Urinary bladder (tissue), 4 donors: ENCODE results near the gene DCDC2. TPM values are rescaled to one million over a fixed set of nuclear protein-coding genes. Genes with fewer than 3 reads are reported as not detected.

ENCODE experiments used
- DNase-seq: peaks from one replicate; pipeline ENCODE4 v3.0.0-alpha.2; 2015; ENCODE audit errors: extremely low spot score
- H3K27ac ChIP-seq: one replicate; pipeline ENCODE4 v1.5.1; 2013; ENCODE audit warnings: low read depth, mild to moderate bottlenecking, moderate library complexity
- H3K36me3 ChIP-seq: one replicate; pipeline ENCODE4 v1.6.1; 2013; ENCODE audit warnings: mild to moderate bottlenecking, moderate library complexity; ENCODE audit not compliant: insufficient read depth
- H3K4me1 ChIP-seq: one replicate; pipeline ENCODE4 v1.6.1; 2013; ENCODE audit warnings: mild to moderate bottlenecking, moderate library complexity; ENCODE audit not compliant: insufficient read depth
- H3K4me3 ChIP-seq: one replicate; pipeline ENCODE4 v1.5.1; 2013; ENCODE audit warnings: low read depth, low read length
- WGBS: extraction: QIAGEN DNeasy Blood & Tissue Kit; methylation state at CpG from one replicate; pipeline ENCODE4 v1.1.7; 2013; 5-methylcytosine and 5-hydroxymethylcytosine counted together
- polyA plus RNA-seq: library from polyadenylated mRNA; stranded (reverse); fragments of 200-250 nt; gene quantifications from one replicate; pipeline ENCODE4 v1.2.3, GENCODE V29; 2013
- total RNA-seq: library from RNA; depleted of rRNA; stranded (reverse); fragments of >200 nt; gene quantifications from one replicate; pipeline ENCODE4 v1.2.3, GENCODE V29; 2014
- donor health status: healthy with polysubstance abuse.
- donor health status: healthy.

Gene DCDC2
- total and polyA plus RNA-seq, 2 donors, result 0.23 to 4.3 TPM

- 55% methylated on average over 12 of the region's 12 CpGs for WGBS
- H3K27ac ChIP-seq, result no peak overlapping the region
- H3K4me1 ChIP-seq, result no peaks in the 10 kb centered on the region
- H3K4me3 ChIP-seq, result no peak overlapping the region
- no peaks in the 10 kb centered on the region for H3K36me3 ChIP-seq
- no peak for DNase-seq
Observed at GRCh38 chr6:24358219-24358821, 461 bp upstream of the DCDC2 start.

- Histone ChIP-seq H3K27ac (no peak overlapping the region), H3K4me1 (no peaks in the 10 kb centered on the region), H3K36me3 (no peaks in the 10 kb centered on the region), H3K4me3 (no peak overlapping the region)
- DNase-seq, result no peak
- WGBS, result 55% methylated on average over 5 of the region's 5 CpGs
Observed at GRCh38 chr6:24356310-24356973, 1.4 kb downstream of the DCDC2 start.

GRCh38 chr6:24355393-24355792, 2.5 kb downstream of the DCDC2 start:
- no peak for DNase-seq
- WGBS, result 63% methylated on average over 4 of the region's 4 CpGs
- H3K4me1 ChIP-seq, result no peaks in the 10 kb centered on the region

GRCh38 chr6:24353861-24354260, 4.0 kb downstream of the DCDC2 start:
- no peak for DNase-seq
- Histone ChIP-seq H3K4me3 (no peak overlapping the region), H3K27ac (no peak overlapping the region), H3K4me1 (no peaks in the 10 kb centered on the region), H3K36me3 (no peaks in the 10 kb centered on the region)
- WGBS, result 57% methylated on average over 1 of the region's 1 CpG

More at GRCh38 chr6:24355393-24355792, 2.5 kb downstream of the DCDC2 start:
- Histone ChIP-seq H3K4me3 (no peak overlapping the region), H3K36me3 (no peaks in the 10 kb centered on the region), H3K27ac (no peak overlapping the region)

- no peak overlapping the region for H3K4me3 ChIP-seq
- H3K27ac ChIP-seq, result no peak overlapping the region
- DNase-seq, result no peak
- 95% methylated on average over 1 of the region's 1 CpG for WGBS
- H3K4me1 ChIP-seq, result no peaks in the 10 kb centered on the region
- no peaks in the 10 kb centered on the region for H3K36me3 ChIP-seq
Observed at GRCh38 chr6:24352434-24352833, 5.4 kb downstream of the DCDC2 start.

GRCh38 chr6:24344976-24345375, 12.9 kb downstream of the DCDC2 start:
- Histone ChIP-seq H3K4me3 (no peak overlapping the region), H3K27ac (no peak overlapping the region), H3K4me1 (no peaks in the 10 kb centered on the region), H3K36me3 (no peaks in the 10 kb centered on the region)
- no peak for DNase-seq
- WGBS, result 70% methylated on average over 3 of the region's 3 CpGs

GRCh38 chr6:24340998-24341938, 16.6 kb downstream of the DCDC2 start:
- Histone ChIP-seq H3K36me3 (no peaks in the 10 kb centered on the region), H3K4me1 (no peaks in the 10 kb centered on the region), H3K4me3 (no peak overlapping the region), H3K27ac (no peak overlapping the region)
- peak; percentile 51 for DNase-seq
- 79% methylated on average over 6 of the region's 6 CpGs for WGBS

- Histone ChIP-seq H3K4me1 (no peaks in the 10 kb centered on the region), H3K4me3 (no peak overlapping the region), H3K27ac (no peak overlapping the region), H3K36me3 (no peaks in the 10 kb centered on the region)
- DNase-seq, result no peak
- 61% methylated on average over 3 of the region's 3 CpGs for WGBS
Observed at GRCh38 chr6:24339932-24340331, 17.9 kb downstream of the DCDC2 start.

- no peaks in the 10 kb centered on the region for H3K36me3 ChIP-seq
- DNase-seq, result no peak
- WGBS, result 92% methylated on average over 2 of the region's 2 CpGs
- no peak overlapping the region for H3K4me3 ChIP-seq
- H3K27ac ChIP-seq, result no peak overlapping the region
- no peaks in the 10 kb centered on the region for H3K4me1 ChIP-seq
Observed at GRCh38 chr6:24334285-24334684, 23.6 kb downstream of the DCDC2 start.

GRCh38 chr6:24332317-24332716, 25.5 kb downstream of the DCDC2 start:
- H3K4me3 ChIP-seq, result no peak overlapping the region
- DNase-seq, result no peak
- H3K27ac ChIP-seq, result no peak overlapping the region
- 66% methylated on average over 2 of the region's 2 CpGs for WGBS
- no peaks in the 10 kb centered on the region for H3K36me3 ChIP-seq
- H3K4me1 ChIP-seq, result no peaks in the 10 kb centered on the region

GRCh38 chr6:24330137-24330732, 27.6 kb downstream of the DCDC2 start:
- 44% methylated on average over 4 of the region's 4 CpGs for WGBS
- Histone ChIP-seq H3K4me3 (no peak overlapping the region), H3K27ac (no peak overlapping the region), H3K4me1 (no peaks in the 10 kb centered on the region), H3K36me3 (no peaks in the 10 kb centered on the region)
- DNase-seq, result no peak

GRCh38 chr6:24329451-24329850, 28.4 kb downstream of the DCDC2 start:
- no peak for DNase-seq
- Histone ChIP-seq H3K27ac (no peak overlapping the region), H3K36me3 (no peaks in the 10 kb centered on the region), H3K4me3 (no peak overlapping the region), H3K4me1 (no peaks in the 10 kb centered on the region)
- WGBS, result 70% methylated on average over 2 of the region's 2 CpGs

GRCh38 chr6:24329022-24329421, 28.8 kb downstream of the DCDC2 start:
- Histone ChIP-seq H3K4me3 (no peak overlapping the region), H3K4me1 (no peaks in the 10 kb centered on the region), H3K36me3 (no peaks in the 10 kb centered on the region), H3K27ac (no peak overlapping the region)
- DNase-seq, result no peak
- WGBS, result 66% methylated on average over 4 of the region's 4 CpGs
